ENCODE results near the gene CENPT. TPM values are rescaled to one million over a fixed set of nuclear protein-coding genes. Genes with fewer than 3 reads are reported as not detected.

Gene CENPT
- total RNA-seq, 1 experiment from 2014 or later: 60.9 TPM

GRCh38 chr16:67825906-67826305 is 21.6 kb downstream of the CENPT start:
- H2BK20ac ChIP-seq (ENCODE audit: low read depth, low read length, poor library complexity, severe bottlenecking): no peak overlapping the region
- no peak overlapping the region for H4K5ac ChIP-seq (ENCODE audit: insufficient read length, low read depth, low read length)
- no peaks in the 10 kb centered on the region for H3K79me2 ChIP-seq (ENCODE audit: insufficient read depth, low read length)
- no peaks in the 10 kb centered on the region for H3K27me3 ChIP-seq (ENCODE audit: insufficient read depth, low read length)
- no peak overlapping the region for H3T11ph ChIP-seq (ENCODE audit: low read length)
- H3K9ac ChIP-seq (ENCODE audit: extremely low read depth, insufficient read length, low read length): no peak overlapping the region
- no peak overlapping the region for H2BK120ac ChIP-seq (ENCODE audit: low read depth, low read length, poor library complexity, severe bottlenecking)
- H3K4me2 ChIP-seq (ENCODE audit: insufficient read depth, insufficient read length, low read length): no peak overlapping the region
- H3K56ac ChIP-seq (ENCODE audit: insufficient read length, low read depth, low read length): no peak overlapping the region
- no CpG with 5 or more reads among the region's 14 CpGs for WGBS (ENCODE audit: extremely low coverage, insufficient read length, low lambda C conversion rate)
- no peak overlapping the region for H4K91ac ChIP-seq (ENCODE audit: insufficient read length, low read depth, low read length)
- H3K4me1 ChIP-seq (ENCODE audit: insufficient read depth, low read length): no peaks in the 10 kb centered on the region
- H3K27ac Mint-ChIP-seq: no peak overlapping the region
- no peaks in the 10 kb centered on the region for H4K20me1 ChIP-seq (ENCODE audit: control insufficient read depth, insufficient read depth, insufficient read length)
- no peaks in the 10 kb centered on the region for H3K9me3 Mint-ChIP-seq
- no peak overlapping the region for H3K27ac ChIP-seq (ENCODE audit: insufficient read length, low read depth, low read length)
- no peak overlapping the region for H2AFZ ChIP-seq (ENCODE audit: low read length)
- no peak overlapping the region for H3K23ac ChIP-seq (ENCODE audit: insufficient read length, low read depth, low read length)
- DNase-seq: no peak
- H3K79me1 ChIP-seq (ENCODE audit: insufficient read depth, low read depth, low read length, poor library complexity, severe bottlenecking): no peaks in the 10 kb centered on the region
- H3K27me3 Mint-ChIP-seq (ENCODE audit: low read depth): peaks cover 2% of the 10 kb centered on the region; the same call in 1 of the 2 replicates
- peaks cover 12 to 15% of the 10 kb centered on the region in 2 experiments for H3K4me1 Mint-ChIP-seq
- H4K8ac ChIP-seq (replicated peaks; ENCODE audit: insufficient read length, low read depth, low read length): no peak overlapping the region
- no peaks in the 10 kb centered on the region for H3K23me2 ChIP-seq (ENCODE audit: insufficient read length, low read depth, low read length, poor library complexity, severe bottlenecking)
- H2BK15ac ChIP-seq (ENCODE audit: low read depth, low read length): no peak overlapping the region
- peaks cover 20 to 51% (median 51%) of the 10 kb centered on the region in 3 experiments; a peak in 6 of 7 replicates for H3K36me3 Mint-ChIP-seq (ENCODE audit: insufficient read depth in 1 of 3, low read depth in 3 of 3)
- H3K14ac ChIP-seq (ENCODE audit: insufficient read depth, low read length): no peak overlapping the region; the same call in 1 of the 2 replicates
- H2BK5ac ChIP-seq (ENCODE audit: insufficient read length, low read length): no peak overlapping the region
- no peak overlapping the region for H2BK12ac ChIP-seq (ENCODE audit: insufficient read length, low read depth, low read length)
- no peak overlapping the region for H3K4me3 Mint-ChIP-seq
- TF ChIP-seq CTCF (conservative IDR thresholded peaks at IDR 0.05): no peak
- no peak overlapping the region for H3K18ac ChIP-seq (ENCODE audit: insufficient read length, low read depth, low read length)
- no peaks in the 10 kb centered on the region for H3K9me3 ChIP-seq (ENCODE audit: control insufficient read depth, low read depth, low read length)
- H2AK5ac ChIP-seq (ENCODE audit: insufficient read length, low read length): no peak overlapping the region
- H3K4ac ChIP-seq (ENCODE audit: low read depth, low read length): no peak overlapping the region
